ENCODE data around the gene ARHGDIA.

Gene ARHGDIA

GRCh38 chr17:81822996-81823819 lies 47.9 kb downstream of the ARHGDIA start:
- DNase-seq (ENCODE audit: low read depth) = no peak

- DNase-seq (ENCODE audit: low read depth) = no peak
Observed at GRCh38 chr17:81822312-81822637, 48.9 kb downstream of the ARHGDIA start.

- no peak for DNase-seq (ENCODE audit: low read depth)
Observed at GRCh38 chr17:81821603-81822311, 49.4 kb downstream of the ARHGDIA start.

GRCh38 chr17:81821147-81821546 lies 50.0 kb downstream of the ARHGDIA start:
- DNase-seq (ENCODE audit: low read depth) = no peak

- DNase-seq (ENCODE audit: low read depth) = no peak
Observed at GRCh38 chr17:81819708-81820107, 51.4 kb downstream of the ARHGDIA start.

- DNase-seq (ENCODE audit: low read depth) = no peak
Observed at GRCh38 chr17:81817758-81818147, 53.4 kb downstream of the ARHGDIA start.

Data from stimulated activated CD8-positive, alpha-beta memory T cell treated with anti-CD3 and anti-CD28 coated beads, Interleukin-12 subunit alpha, Interleukin-12 subunit beta, amount 100 ng/mL, for 1 hour (primary cell).